Neural progenitor cell (in vitro differentiated cells): ENCODE data around the gene ATP1A2. TPM values are rescaled to one million over a fixed set of nuclear protein-coding genes. Genes with fewer than 3 reads are reported as not detected.

Experiments used
- DNase-seq: peaks from one replicate; pipeline ENCODE4 v3.0.0-alpha.2; 2016; ENCODE audit warnings: low spot score
- H2AFZ ChIP-seq: fragments of 200-600 bp; sonication (generic); replicated peaks from 2 replicates; pipeline ENCODE4 v1.6.1; 2016; ENCODE audit warnings: antibody characterized with exemption
- H3F3A ChIP-seq: fragments of 200-600 bp; sonication (generic); 2 replicates; pipeline ENCODE4 v1.6.1; 2016; ENCODE audit warnings: antibody characterized with exemption, low read depth
- H3K27ac ChIP-seq: fragments of 200-600 bp; sonication (generic); 2 replicates; pipeline ENCODE4 v1.5.1; 2016; ENCODE audit warnings: mild to moderate bottlenecking
- H3K27me3 ChIP-seq: fragments of 200-600 bp; sonication (generic); 2 replicates; pipeline ENCODE4 v1.6.1; 2016; ENCODE audit warnings: mild to moderate bottlenecking, moderate library complexity
- H3K36me3 ChIP-seq: fragments of 200-600 bp; sonication (generic); 2 replicates; pipeline ENCODE4 v1.5.1; 2016
- H3K4me1 ChIP-seq: fragments of 200-600 bp; sonication (generic); 2 replicates; pipeline ENCODE4 v1.6.1; 2016; ENCODE audit warnings: mixed run types
- H3K4me2 ChIP-seq: fragments of 200-600 bp; sonication (generic); 2 replicates; pipeline ENCODE4 v1.6.1; 2016
- H3K4me3 ChIP-seq: fragments of 200-600 bp; sonication (generic); 2 replicates; pipeline ENCODE4 v1.5.1; 2016
- H3K79me2 ChIP-seq: fragments of 200-600 bp; sonication (generic); 2 replicates; pipeline ENCODE4 v1.6.1; 2016; ENCODE audit warnings: low read depth
- H3K9ac ChIP-seq: fragments of 200-600 bp; sonication (generic); 2 replicates; pipeline ENCODE4 v1.6.1; 2016
- H3K9me3 ChIP-seq: fragments of 200-600 bp; sonication (generic); 2 replicates; pipeline ENCODE4 v1.5.1; 2016; ENCODE audit warnings: low read depth
- H4K20me1 ChIP-seq: fragments of 200-600 bp; sonication (generic); 2 replicates; pipeline ENCODE4 v1.6.1; 2016; ENCODE audit warnings: low read depth
- H3K27ac Mint-ChIP-seq: 3 replicates; pipeline ENCODE4 v1.8.0; 2021; ENCODE audit warnings: mixed read lengths
- H3K27me3 Mint-ChIP-seq: 2 replicates; pipeline ENCODE4 v1.8.0; 2022; ENCODE audit warnings: low read depth, mild to moderate bottlenecking, inconsistent platforms, moderate library complexity, mixed read lengths; ENCODE audit not compliant: insufficient read depth
- H3K36me3 Mint-ChIP-seq: 3 replicates; pipeline ENCODE4 v1.8.0; 2021; ENCODE audit warnings: mixed read lengths
- H3K4me1 Mint-ChIP-seq: 3 replicates; pipeline ENCODE4 v1.8.0; 2021; ENCODE audit warnings: mixed read lengths
- H3K4me3 Mint-ChIP-seq: 3 replicates; pipeline ENCODE4 v1.8.0; 2021; ENCODE audit warnings: mild to moderate bottlenecking, moderate library complexity, mixed read lengths
- H3K9me3 Mint-ChIP-seq: 3 replicates; pipeline ENCODE4 v1.8.0; 2020; ENCODE audit warnings: mixed read lengths
- EZH2 ChIP-seq: fragments of 200-600 bp; sonication (generic); IDR thresholded peaks from 2 replicates; pipeline ENCODE4 v1.6.1; 2017; ENCODE audit warnings: antibody characterized with exemption, mild to moderate bottlenecking, moderate library complexity
- EZH2phosphoT487 ChIP-seq: fragments of 200-600 bp; sonication (generic); IDR thresholded peaks from 2 replicates; pipeline ENCODE4 v1.6.1; 2017; ENCODE audit warnings: antibody characterized with exemption
- total RNA-seq: library from RNA; depleted of rRNA; stranded (reverse); fragments of >200 nt; gene quantifications from 2 replicates; pipeline ENCODE4 v1.2.3, GENCODE V29; 2015; ENCODE audit warnings: low replicate concordance
- TF ChIP-seq, protein P1 (sequence below): fragments of 200-600 bp; sonication (generic); IDR thresholded peaks from 2 replicates; pipeline ENCODE4 v1.5.1; 2017; ENCODE audit warnings: antibody characterized with exemption, mild to moderate bottlenecking

Gene ATP1A2
- total RNA-seq, 1 donor from 2014 or later = 88.6 TPM

GRCh38 chr1:160189649-160190625 is 74.4 kb downstream of the ATP1A2 start, which contains the start of gene CASQ1:
Gene CASQ1, plus strand, starts transcription at chr1:160190575. Its CDS starts 177 bp downstream, at chr1:160190752.
- Histone ChIP-seq H2AFZ (peak within 1 kb of the TSS; percentile 20), H3K27ac (no peak within 1 kb of the TSS), H3F3A (no peaks in the 10 kb centered on the region), H3K9ac (no peak within 1 kb of the TSS), H3K79me2 (no peaks in the 10 kb centered on the region), H3K36me3 (no peaks in the 10 kb centered on the region), H3K4me1 (peaks cover 16% of the 10 kb centered on the region), H3K27me3 (no peaks in the 10 kb centered on the region), H3K4me3 (no peak within 1 kb of the TSS), H3K4me2 (no peak within 1 kb of the TSS), H4K20me1 (no peaks in the 10 kb centered on the region), H3K9me3 (no peaks in the 10 kb centered on the region)
- no peaks in the 10 kb centered on the region for H3K9me3 Mint-ChIP-seq
- DNase-seq = no peak
- peaks cover 32% of the 10 kb centered on the region for H3K4me1 Mint-ChIP-seq
- peak within 1 kb of the TSS; percentile 79 for H3K27ac Mint-ChIP-seq
- H3K36me3 Mint-ChIP-seq = peaks cover 4% of the 10 kb centered on the region
- peaks cover 11% of the 10 kb centered on the region for H3K27me3 Mint-ChIP-seq
- TF ChIP-seq EZH2phosphoT487 (no peak), EZH2 (no peak)
- TF ChIP-seq, protein P1, sequence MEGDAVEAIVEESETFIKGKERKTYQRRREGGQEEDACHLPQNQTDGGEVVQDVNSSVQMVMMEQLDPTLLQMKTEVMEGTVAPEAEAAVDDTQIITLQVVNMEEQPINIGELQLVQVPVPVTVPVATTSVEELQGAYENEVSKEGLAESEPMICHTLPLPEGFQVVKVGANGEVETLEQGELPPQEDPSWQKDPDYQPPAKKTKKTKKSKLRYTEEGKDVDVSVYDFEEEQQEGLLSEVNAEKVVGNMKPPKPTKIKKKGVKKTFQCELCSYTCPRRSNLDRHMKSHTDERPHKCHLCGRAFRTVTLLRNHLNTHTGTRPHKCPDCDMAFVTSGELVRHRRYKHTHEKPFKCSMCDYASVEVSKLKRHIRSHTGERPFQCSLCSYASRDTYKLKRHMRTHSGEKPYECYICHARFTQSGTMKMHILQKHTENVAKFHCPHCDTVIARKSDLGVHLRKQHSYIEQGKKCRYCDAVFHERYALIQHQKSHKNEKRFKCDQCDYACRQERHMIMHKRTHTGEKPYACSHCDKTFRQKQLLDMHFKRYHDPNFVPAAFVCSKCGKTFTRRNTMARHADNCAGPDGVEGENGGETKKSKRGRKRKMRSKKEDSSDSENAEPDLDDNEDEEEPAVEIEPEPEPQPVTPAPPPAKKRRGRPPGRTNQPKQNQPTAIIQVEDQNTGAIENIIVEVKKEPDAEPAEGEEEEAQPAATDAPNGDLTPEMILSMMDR = no peak
- H3K4me3 Mint-ChIP-seq = peak within 1 kb of the TSS; percentile 15

DNA sequence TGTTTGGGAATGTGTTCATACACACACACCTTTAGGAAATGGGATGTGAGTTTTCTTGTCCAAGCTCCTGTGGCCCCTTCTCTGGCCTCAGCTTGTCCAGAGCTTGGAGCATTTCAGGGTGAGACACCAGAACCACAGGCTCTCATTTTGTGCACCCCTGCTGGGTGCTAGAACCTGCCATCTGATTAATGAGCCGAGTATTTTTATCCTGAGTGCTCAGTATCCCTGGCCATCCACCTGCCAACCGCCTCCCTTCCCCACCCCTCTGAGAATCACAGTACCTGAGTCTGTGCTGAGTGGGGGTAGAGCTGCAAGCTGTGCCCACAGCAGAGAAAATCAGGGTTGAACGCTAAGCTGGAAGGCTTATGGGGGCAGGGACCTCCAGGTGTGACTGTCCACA is 76.2 kb downstream of the ATP1A2 start:
- Histone ChIP-seq H3F3A (no peaks in the 10 kb centered on the region), H3K36me3 (no peaks in the 10 kb centered on the region), H3K9me3 (no peaks in the 10 kb centered on the region), H3K27ac (no peak overlapping the region), H3K4me1 (peaks cover 16% of the 10 kb centered on the region), H3K9ac (no peak overlapping the region), H3K4me2 (no peak overlapping the region), H3K4me3 (no peak overlapping the region), H3K79me2 (no peaks in the 10 kb centered on the region), H2AFZ (no peak overlapping the region), H3K27me3 (no peaks in the 10 kb centered on the region), H4K20me1 (no peaks in the 10 kb centered on the region)
- no peak for TF ChIP-seq EZH2phosphoT487
- TF ChIP-seq, protein P1 = no peak
- TF ChIP-seq EZH2 = no peak
- H3K9me3 Mint-ChIP-seq = no peaks in the 10 kb centered on the region
- peaks cover 4% of the 10 kb centered on the region for H3K36me3 Mint-ChIP-seq
- H3K27ac Mint-ChIP-seq = no peak overlapping the region
- H3K27me3 Mint-ChIP-seq = peaks cover 9% of the 10 kb centered on the region
- DNase-seq = no peak
- H3K4me1 Mint-ChIP-seq = peaks cover 26% of the 10 kb centered on the region
- no peak overlapping the region for H3K4me3 Mint-ChIP-seq

DNA sequence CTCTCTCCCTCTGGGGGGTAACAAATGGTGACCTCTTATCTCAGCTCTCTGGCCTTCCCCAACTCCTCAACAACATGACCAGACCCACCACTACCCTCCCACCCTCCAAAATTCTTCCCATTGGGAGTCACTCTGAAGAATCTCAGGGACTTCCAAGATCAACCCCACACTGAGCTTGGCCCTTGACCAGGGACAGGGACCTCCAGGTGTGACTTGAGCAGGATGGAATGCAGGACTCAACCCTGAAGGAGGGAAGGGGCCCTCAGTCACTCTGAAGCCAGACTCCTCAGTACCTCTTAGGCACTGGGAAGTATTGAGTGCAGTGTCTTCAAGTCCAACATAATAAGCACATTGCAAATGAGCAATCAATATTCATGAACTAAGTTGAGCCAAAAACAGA is 76.7 kb downstream of the ATP1A2 start:
- Histone ChIP-seq H3K9me3 (no peaks in the 10 kb centered on the region), H2AFZ (no peak overlapping the region), H3K4me1 (peaks cover 16% of the 10 kb centered on the region), H3K79me2 (no peaks in the 10 kb centered on the region), H3K27ac (no peak overlapping the region), H3K27me3 (no peaks in the 10 kb centered on the region), H3F3A (no peaks in the 10 kb centered on the region), H3K4me3 (no peak overlapping the region), H3K9ac (no peak overlapping the region), H3K4me2 (no peak overlapping the region), H4K20me1 (no peaks in the 10 kb centered on the region), H3K36me3 (no peaks in the 10 kb centered on the region)
- TF ChIP-seq EZH2 (no peak), EZH2phosphoT487 (no peak)
- TF ChIP-seq, protein P1 = no peak
- Mint-ChIP-seq H3K4me1 (peaks cover 25% of the 10 kb centered on the region), H3K27me3 (peaks cover 9% of the 10 kb centered on the region), H3K4me3 (no peak overlapping the region), H3K9me3 (no peaks in the 10 kb centered on the region), H3K36me3 (peaks cover 4% of the 10 kb centered on the region), H3K27ac (peak overlapping the region; percentile 18)
- DNase-seq = no peak

Other genes starting within 250 kb of the ATP1A2 start
- gene CFAP45, start 215.6 kb upstream of the ATP1A2 start, total RNA-seq = not detected in 2 replicates
- 3.9 and 12.1 TPM in 2 replicates for gene TAGLN2, start 190.3 kb upstream of the ATP1A2 start, total RNA-seq
- 3.3 and 9.1 TPM in 2 replicates for gene IGSF9, start 170.1 kb upstream of the ATP1A2 start, total RNA-seq
- gene SLAMF9, start 161.5 kb upstream of the ATP1A2 start, total RNA-seq = not detected in 2 replicates
- 4.5 and 7.1 TPM in 2 replicates for gene PIGM, start 83.8 kb upstream of the ATP1A2 start, total RNA-seq
- gene KCNJ10, start 45.6 kb upstream of the ATP1A2 start, total RNA-seq = 0.15 TPM in 1 of 2 replicates, not detected in the other
- 0.09 TPM in 2 replicates for gene KCNJ9, start 34.2 kb upstream of the ATP1A2 start, total RNA-seq
- gene IGSF8, start 17.1 kb upstream of the ATP1A2 start, total RNA-seq = 9.4 and 23.4 TPM in 2 replicates
- gene ATP1A4, start 35.8 kb downstream of the ATP1A2 start, total RNA-seq = 0.17 and 0.62 TPM in 2 replicates
- gene CASQ1, start 74.8 kb downstream of the ATP1A2 start, total RNA-seq = 0.50 TPM in 1 of 2 replicates, not detected in the other
- 39.1 and 63.5 TPM in 2 replicates for gene PEA15, start 89.6 kb downstream of the ATP1A2 start, total RNA-seq
- gene DCAF8, start 146.8 kb downstream of the ATP1A2 start, total RNA-seq = 105 and 132 TPM in 2 replicates
- 74.6 and 103 TPM in 2 replicates for gene PEX19, start 169.4 kb downstream of the ATP1A2 start, total RNA-seq
- 82.6 and 83.3 TPM in 2 replicates for gene COPA, start 227.5 kb downstream of the ATP1A2 start, total RNA-seq
- 44.8 and 78.0 TPM in 2 replicates for gene NCSTN, start 227.6 kb downstream of the ATP1A2 start, total RNA-seq